Upper lobe of right lung (tissue), 1 donor: ENCODE measurements around the gene UGCG. TPM values are rescaled to one million over a fixed set of nuclear protein-coding genes. Genes with fewer than 3 reads are reported as not detected.
"Not testable (repeated sequence)": the region's sequence is repeated elsewhere in the genome, so short reads cannot be mapped to it uniquely, and the experiment has no call there.

Experiments
- ATAC-seq: fragments of 200-7000 bp; cut with Tn5 transposase; one replicate; pipeline ENCODE4 v1.9.1; 2020; ENCODE audit warnings: mild to moderate bottlenecking, moderate library complexity
- DNase-seq: peaks from one replicate; pipeline ENCODE4 v3.0.0-alpha.2; 2020
- H3K27ac ChIP-seq: fragments of 200-600 bp; one replicate; pipeline ENCODE4 v1.8.0; 2022
- H3K27me3 ChIP-seq: fragments of 200-600 bp; one replicate; pipeline ENCODE4 v1.8.0; 2022; ENCODE audit warnings: mild to moderate bottlenecking
- H3K36me3 ChIP-seq: fragments of 200-600 bp; one replicate; pipeline ENCODE4 v1.8.0; 2022
- H3K4me1 ChIP-seq: fragments of 200-600 bp; one replicate; pipeline ENCODE4 v1.8.0; 2022
- H3K4me3 ChIP-seq: fragments of 200-600 bp; one replicate; pipeline ENCODE4 v1.8.0; 2022; ENCODE audit warnings: mild to moderate bottlenecking
- H3K9me3 ChIP-seq: fragments of 200-600 bp; one replicate; pipeline ENCODE4 v1.8.0; 2022
- CTCF ChIP-seq: fragments of 200-600 bp; IDR thresholded peaks from one replicate; pipeline ENCODE4 v1.8.0; 2022; ENCODE audit warnings: antibody characterized with exemption
- intact Hi-C: fragments of 100-400 bp; cut with DNase I; formaldehyde crosslinking; loops from one replicate; pipeline ENCODE4 v1.11.0; 2022
- total RNA-seq: library from RNA; stranded (reverse); fragmentation: NEBNext Ultra II Directional; extraction: Animal tissue kit (Norgen Biotek cat#: 25700); gene quantifications from one replicate; pipeline ENCODE4 v1.2.1, GENCODE V29; 2021
- donor health status: DM: no; HTN: yes; CAD: no; lungs with severe emphysema.

Gene UGCG
- total RNA-seq, 1 donor from 2014 or later, result 50.7 TPM

- Histone ChIP-seq H3K36me3 (no peaks in the 10 kb centered on the region), H3K27ac (no peak overlapping the region), H3K9me3 (no peaks in the 10 kb centered on the region), H3K4me3 (no peak overlapping the region), H3K27me3 (no peaks in the 10 kb centered on the region), H3K4me1 (peaks cover 22% of the 10 kb centered on the region)
- ATAC-seq (no peak), DNase-seq (no peak)
- intact Hi-C loops, result no loop called here
- no peak for TF ChIP-seq CTCF
Observed at GRCh38 chr9:111943200-111943599, 46.6 kb downstream of the UGCG start.

GRCh38 chr9:111943746-111944145 is 47.1 kb downstream of the UGCG start:
- Histone ChIP-seq H3K4me3 (no peak overlapping the region), H3K9me3 (no peaks in the 10 kb centered on the region), H3K36me3 (no peaks in the 10 kb centered on the region), H3K4me1 (peaks cover 16% of the 10 kb centered on the region), H3K27ac (no peak overlapping the region), H3K27me3 (no peaks in the 10 kb centered on the region)
- TF ChIP-seq CTCF, result no peak
- intact Hi-C loops, result no loop called here
- DNase-seq (no peak), ATAC-seq (no peak)

- ATAC-seq (no peak), DNase-seq (no peak)
- intact Hi-C loops, result no loop called here
- TF ChIP-seq CTCF, result no peak
- H3K4me1 ChIP-seq, result peaks cover 12% of the 10 kb centered on the region
- H3K36me3 ChIP-seq, result no peaks in the 10 kb centered on the region
- no peaks in the 10 kb centered on the region for H3K9me3 ChIP-seq
- no peak overlapping the region for H3K4me3 ChIP-seq
- H3K27ac ChIP-seq, result no peak overlapping the region
- H3K27me3 ChIP-seq, result no peaks in the 10 kb centered on the region
Observed at GRCh38 chr9:111944241-111944866, 47.7 kb downstream of the UGCG start.

- peaks cover 12% of the 10 kb centered on the region for H3K4me1 ChIP-seq
- H3K9me3 ChIP-seq, result no peaks in the 10 kb centered on the region
- TF ChIP-seq CTCF, result no peak
- no peak for ATAC-seq
- no peak for DNase-seq
- no peaks in the 10 kb centered on the region for H3K27me3 ChIP-seq
- no peak overlapping the region for H3K27ac ChIP-seq
- no peak overlapping the region for H3K4me3 ChIP-seq
- no peaks in the 10 kb centered on the region for H3K36me3 ChIP-seq
- intact Hi-C loops, result no loop called here
Observed at GRCh38 chr9:111945216-111945615, 48.6 kb downstream of the UGCG start.

GRCh38 chr9:111948109-111948508 is 51.5 kb downstream of the UGCG start:
- peaks cover 12% of the 10 kb centered on the region for H3K4me1 ChIP-seq
- H3K27ac ChIP-seq, DNase-seq, H3K27me3 ChIP-seq, H3K36me3 ChIP-seq, H3K9me3 ChIP-seq, intact Hi-C loops, H3K4me3 ChIP-seq, ATAC-seq: not testable (repeated sequence)

- H3K27me3 ChIP-seq, result no peaks in the 10 kb centered on the region
- intact Hi-C loops, result no loop called here
- DNase-seq, result no peak
- ATAC-seq, result no peak
- no peak overlapping the region for H3K4me3 ChIP-seq
- H3K4me1 ChIP-seq, result peaks cover 12% of the 10 kb centered on the region
- no peaks in the 10 kb centered on the region for H3K9me3 ChIP-seq
- H3K36me3 ChIP-seq, result no peaks in the 10 kb centered on the region
- TF ChIP-seq CTCF, result no peak
- no peak overlapping the region for H3K27ac ChIP-seq
Observed at GRCh38 chr9:111948951-111949350, 52.3 kb downstream of the UGCG start.
